OCI-LY3 (cell line): Measurements from ENCODE around the gene ABI3BP.

ENCODE experiments used
- H2AFZ ChIP-seq: fragments of 200-600, 300-600 bp; shearing (Covaris generic); 2 replicates; pipeline ENCODE4 v1.6.0; 2014; ENCODE audit warnings: antibody characterized with exemption, low read depth, low read length
- H3K27ac ChIP-seq: fragments of 200-600, 300-600 bp; sonication (generic); 2 replicates; pipeline ENCODE4 v1.5.1; 2014; ENCODE audit warnings: mild to moderate bottlenecking, low read length, moderate library complexity, mixed read lengths
- H3K27me3 ChIP-seq: fragments of 200-600, 300-600 bp; sonication (generic); 2 replicates; pipeline ENCODE4 v1.6.1; 2014; ENCODE audit warnings: low read depth, low read length, mixed read lengths
- H3K36me3 ChIP-seq: fragments of 200-600, 300-600 bp; sonication (generic); replicated peaks from 2 replicates; pipeline ENCODE3; 2014; ENCODE audit warnings: low read depth, low read length, mixed read lengths
- H3K4me1 ChIP-seq: fragments of 300-600, 200-600 bp; sonication (generic); 2 replicates; pipeline ENCODE4 v1.6.1; 2014; ENCODE audit warnings: low read length, mixed read lengths
- H3K4me2 ChIP-seq: fragments of 200-600, 300-600 bp; sonication (generic); 2 replicates; pipeline ENCODE4 v1.6.1; 2014; ENCODE audit warnings: low read length, mixed read lengths
- H3K4me3 ChIP-seq: fragments of 300-600, 200-600 bp; sonication (generic); 2 replicates; pipeline ENCODE4 v1.5.1; 2014; ENCODE audit warnings: antibody characterized with exemption, mild to moderate bottlenecking, low read length, moderate library complexity
- H3K79me2 ChIP-seq: fragments of 300-600, 200-600 bp; shearing (Covaris generic); 2 replicates; pipeline ENCODE4 v1.6.1; 2014; ENCODE audit warnings: mild to moderate bottlenecking, low read length, mixed read lengths
- H3K9ac ChIP-seq: fragments of 300-600, 200-600 bp; shearing (Covaris generic); 2 replicates; pipeline ENCODE4 v1.6.0; 2014; ENCODE audit warnings: mild to moderate bottlenecking, low read length, moderate library complexity
- H3K9me3 ChIP-seq: fragments of 200-600, 300-600 bp; shearing (Covaris generic); 2 replicates; pipeline ENCODE4 v1.6.1; 2014; ENCODE audit warnings: low read length, mixed read lengths; ENCODE audit not compliant: insufficient read depth
- H4K20me1 ChIP-seq: fragments of 200-600, 300-600 bp; sonication (generic); 2 replicates; pipeline ENCODE4 v1.6.1; 2016; ENCODE audit warnings: low read length, mixed read lengths; ENCODE audit not compliant: insufficient read depth
- EZH2phosphoT487 ChIP-seq: fragments of 200-600 bp; shearing (Covaris generic); IDR thresholded peaks from 2 replicates; pipeline ENCODE4 v1.6.1; 2018; ENCODE audit warnings: antibody characterized with exemption, mixed run types, low read depth
- TF ChIP-seq, protein P1 (sequence below): fragments of 200-600, 300-600 bp; sonication (generic); IDR thresholded peaks from 2 replicates; pipeline ENCODE4 v1.5.1; 2014; ENCODE audit warnings: antibody characterized with exemption, low read length, low read depth

ABI3BP gene

DNA sequence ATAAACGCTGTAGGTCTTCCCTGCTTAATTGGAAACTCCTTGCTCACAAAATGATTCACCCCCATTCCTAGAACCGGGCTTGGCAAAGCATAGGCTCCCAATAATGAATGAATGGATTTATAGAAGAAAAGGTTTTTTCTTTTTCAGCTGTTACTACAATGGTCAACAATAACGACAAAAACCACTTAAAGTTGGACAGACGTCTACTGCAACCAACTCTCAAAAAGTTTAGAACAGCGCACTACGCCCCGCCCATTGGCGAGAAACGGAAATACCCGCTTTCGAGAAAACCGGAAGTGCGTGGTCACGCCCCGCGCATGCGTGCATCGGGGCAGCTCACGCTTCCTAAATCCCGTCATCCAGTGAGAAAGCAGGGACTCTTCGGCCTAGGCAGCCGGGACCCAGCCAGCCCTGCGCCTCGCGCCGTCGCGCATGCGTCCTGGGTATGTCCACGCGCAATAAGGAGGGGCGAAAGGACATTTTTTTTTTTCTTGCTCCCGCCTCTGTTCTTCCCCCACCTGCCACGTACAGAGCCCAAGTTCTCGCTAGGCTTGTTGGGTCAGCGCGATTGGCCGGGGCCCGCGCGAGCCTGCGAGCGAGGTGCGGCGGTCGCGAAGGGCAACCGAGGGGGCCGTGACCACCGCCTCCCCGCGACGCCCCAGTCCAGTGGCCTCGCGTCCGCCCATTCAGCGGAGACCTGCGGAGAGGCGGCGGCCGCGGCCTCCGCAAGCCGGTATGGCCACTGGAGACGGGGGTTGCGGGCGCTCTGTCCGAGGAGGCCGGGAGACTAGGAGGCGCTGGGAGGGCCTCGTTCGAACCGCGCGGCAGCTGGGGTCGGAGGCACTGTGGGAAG is 284.0 kb downstream of the ABI3BP start, which contains the start of gene TFG:
TSS of gene TFG (plus strand) at position 506 of the 853 bp plus-strand sequence. CDS start 4,192 bp downstream, outside the sequence.
- peak within 1 kb of the TSS; percentile 96 for H3K4me3 ChIP-seq
- peaks cover 25% of the 10 kb centered on the region for H3K36me3 ChIP-seq
- H3K9me3 ChIP-seq: no peaks in the 10 kb centered on the region
- H4K20me1 ChIP-seq: peaks cover 39% of the 10 kb centered on the region
- H3K4me1 ChIP-seq: peaks cover 19% of the 10 kb centered on the region
- H3K9ac ChIP-seq: peak within 1 kb of the TSS; percentile 96
- peaks cover 48% of the 10 kb centered on the region for H3K79me2 ChIP-seq
- H3K27ac ChIP-seq: peak within 1 kb of the TSS; percentile 84
- H3K27me3 ChIP-seq: no peaks in the 10 kb centered on the region
- H3K4me2 ChIP-seq: peak within 1 kb of the TSS; percentile 89
- H2AFZ ChIP-seq: 0 out of 2 replicates have a peak within 1 kb of the TSS, but pooled peaks have one; percentile 35
- TF ChIP-seq, protein P1, sequence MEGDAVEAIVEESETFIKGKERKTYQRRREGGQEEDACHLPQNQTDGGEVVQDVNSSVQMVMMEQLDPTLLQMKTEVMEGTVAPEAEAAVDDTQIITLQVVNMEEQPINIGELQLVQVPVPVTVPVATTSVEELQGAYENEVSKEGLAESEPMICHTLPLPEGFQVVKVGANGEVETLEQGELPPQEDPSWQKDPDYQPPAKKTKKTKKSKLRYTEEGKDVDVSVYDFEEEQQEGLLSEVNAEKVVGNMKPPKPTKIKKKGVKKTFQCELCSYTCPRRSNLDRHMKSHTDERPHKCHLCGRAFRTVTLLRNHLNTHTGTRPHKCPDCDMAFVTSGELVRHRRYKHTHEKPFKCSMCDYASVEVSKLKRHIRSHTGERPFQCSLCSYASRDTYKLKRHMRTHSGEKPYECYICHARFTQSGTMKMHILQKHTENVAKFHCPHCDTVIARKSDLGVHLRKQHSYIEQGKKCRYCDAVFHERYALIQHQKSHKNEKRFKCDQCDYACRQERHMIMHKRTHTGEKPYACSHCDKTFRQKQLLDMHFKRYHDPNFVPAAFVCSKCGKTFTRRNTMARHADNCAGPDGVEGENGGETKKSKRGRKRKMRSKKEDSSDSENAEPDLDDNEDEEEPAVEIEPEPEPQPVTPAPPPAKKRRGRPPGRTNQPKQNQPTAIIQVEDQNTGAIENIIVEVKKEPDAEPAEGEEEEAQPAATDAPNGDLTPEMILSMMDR: no peak
- no peak for TF ChIP-seq EZH2phosphoT487

DNA sequence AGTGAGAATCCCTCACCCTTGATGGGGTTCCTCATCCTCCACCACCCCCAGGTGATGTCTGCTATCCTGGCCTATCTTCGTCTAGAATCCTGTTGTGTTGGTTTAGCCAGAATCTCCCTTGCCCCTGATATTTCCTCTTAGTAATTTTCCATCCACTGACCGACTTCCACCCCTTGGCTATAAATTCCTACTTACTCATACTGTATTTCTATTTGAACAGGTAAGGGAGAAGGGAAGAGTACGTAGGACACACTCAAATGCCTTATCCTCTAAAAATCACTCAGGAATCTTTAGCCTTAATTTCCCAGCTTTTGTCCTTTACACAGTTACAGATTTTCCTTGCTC is 284.6 kb downstream of the ABI3BP start:
- TF ChIP-seq, protein P1: no peak
- no peak for TF ChIP-seq EZH2phosphoT487
- Histone ChIP-seq H3K4me1 (peaks cover 19% of the 10 kb centered on the region), H2AFZ (0 out of 2 replicates have a peak overlapping the region, but pooled peaks have one; percentile 35), H3K4me3 (peak overlapping the region; percentile 96), H3K4me2 (peak overlapping the region; percentile 83), H3K36me3 (peaks cover 24% of the 10 kb centered on the region), H4K20me1 (peaks cover 34% of the 10 kb centered on the region), H3K27me3 (no peaks in the 10 kb centered on the region), H3K27ac (peak overlapping the region; percentile 72), H3K79me2 (peaks cover 42% of the 10 kb centered on the region), H3K9ac (peak overlapping the region; percentile 79), H3K9me3 (no peaks in the 10 kb centered on the region)

DNA sequence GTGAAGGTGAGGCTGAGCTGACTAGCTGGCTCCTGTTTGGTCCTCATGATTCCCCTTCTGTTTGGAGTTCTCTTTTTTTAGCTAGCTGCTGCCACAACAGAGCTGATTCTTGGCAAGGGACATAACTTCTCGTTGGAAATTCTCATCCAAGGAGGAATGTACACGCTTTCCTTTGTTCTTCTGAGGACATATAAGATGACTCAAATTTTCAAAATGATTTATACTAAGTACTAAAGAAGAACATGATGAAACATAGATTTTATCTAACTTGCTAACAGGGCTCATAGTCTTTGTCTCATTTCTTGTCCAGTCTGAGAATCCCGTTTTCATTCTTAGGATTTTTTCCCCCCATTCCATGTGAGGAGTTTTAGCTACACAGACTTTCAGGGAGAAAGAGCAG is 286.9 kb downstream of the ABI3BP start:
- no peak for TF ChIP-seq EZH2phosphoT487
- TF ChIP-seq, protein P1: no peak
- no peak overlapping the region for H3K9ac ChIP-seq
- H2AFZ ChIP-seq: no peak overlapping the region
- no peak overlapping the region for H3K27ac ChIP-seq
- H3K4me1 ChIP-seq: peaks cover 21% of the 10 kb centered on the region
- H3K27me3 ChIP-seq: no peaks in the 10 kb centered on the region
- H3K36me3 ChIP-seq: peaks cover 9% of the 10 kb centered on the region
- peaks cover 12% of the 10 kb centered on the region for H4K20me1 ChIP-seq
- H3K79me2 ChIP-seq: peaks cover 20% of the 10 kb centered on the region
- no peaks in the 10 kb centered on the region for H3K9me3 ChIP-seq
- no peak overlapping the region for H3K4me3 ChIP-seq
- H3K4me2 ChIP-seq: no peak overlapping the region

DNA sequence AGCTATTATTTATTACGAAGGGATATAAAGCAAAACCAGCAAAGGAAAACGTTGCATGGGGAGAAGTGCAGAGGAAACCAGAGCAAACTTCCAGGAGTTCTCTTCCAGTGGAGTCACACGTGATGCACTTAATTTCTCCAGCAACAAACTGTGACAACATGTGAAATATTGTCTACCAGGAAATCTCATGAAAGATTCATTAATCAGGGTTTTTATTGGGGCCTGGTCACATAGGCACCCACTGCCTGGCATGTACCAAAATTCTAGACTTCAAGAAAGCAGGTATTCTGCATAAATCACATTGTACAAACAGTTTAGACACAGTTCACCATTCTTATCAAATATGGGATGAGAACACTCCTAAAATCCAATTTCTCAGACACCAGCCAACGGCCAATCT is 289.4 kb downstream of the ABI3BP start:
- Histone ChIP-seq H3K27me3 (no peaks in the 10 kb centered on the region), H4K20me1 (no peaks in the 10 kb centered on the region), H3K27ac (no peak overlapping the region), H3K9me3 (no peaks in the 10 kb centered on the region), H3K4me1 (peaks cover 14% of the 10 kb centered on the region), H2AFZ (no peak overlapping the region), H3K36me3 (no peaks in the 10 kb centered on the region), H3K4me2 (no peak overlapping the region), H3K4me3 (no peak overlapping the region), H3K9ac (no peak overlapping the region), H3K79me2 (no peaks in the 10 kb centered on the region)
- no peak for TF ChIP-seq EZH2phosphoT487
- TF ChIP-seq, protein P1: no peak
